ENCODE data around the gene PSMA1.
"Not testable (repeated sequence)": the region's sequence is repeated elsewhere in the genome, so short reads cannot be mapped to it uniquely, and the experiment has no call there.

PSMA1 gene

GRCh38 chr11:14519917-14520746, at the start of gene PSMA1:
TSS of gene PSMA1 (minus strand) at chr11:14520386. CDS start at chr11:14520299, 87 bp downstream.
- Mint-ChIP-seq H3K27me3 (no peaks in the 10 kb centered on the region), H3K36me3 (ENCODE audit: low read depth) (peaks cover 53% of the 10 kb centered on the region), H3K4me3 (peak within 1 kb of the TSS; percentile 95), H3K4me1 (ENCODE audit: low read depth) (peaks cover 29% of the 10 kb centered on the region), H3K9me3 (no peaks in the 10 kb centered on the region), H3K27ac (peak within 1 kb of the TSS; percentile 98)
- DNase-seq: peak; percentile 93

DNA sequence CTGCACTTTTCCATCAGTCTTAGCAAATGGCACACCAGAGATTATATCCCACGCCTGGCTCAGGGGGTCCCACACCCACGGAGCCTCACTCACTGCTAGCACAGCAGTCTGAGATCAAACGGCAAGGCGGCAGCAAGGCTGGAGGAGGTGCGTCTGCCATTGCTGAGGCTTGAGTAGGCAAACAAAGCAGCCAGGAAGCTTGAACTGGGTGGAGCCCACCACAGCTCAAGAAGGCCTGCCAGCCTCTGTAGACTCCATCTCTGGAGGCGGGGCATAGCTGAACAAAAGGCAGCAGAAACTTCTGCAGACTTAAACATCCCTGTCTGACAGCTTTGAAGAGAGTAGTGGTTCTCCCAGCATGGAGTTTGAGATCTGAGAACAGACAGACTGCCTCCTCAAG, 49.3 kb upstream of the PSMA1 start:
- peaks cover 57% of the 10 kb centered on the region for H3K4me1 Mint-ChIP-seq (ENCODE audit: low read depth)
- H3K27me3 Mint-ChIP-seq: not testable (repeated sequence)
- peaks cover 37% of the 10 kb centered on the region for H3K9me3 Mint-ChIP-seq

DNA sequence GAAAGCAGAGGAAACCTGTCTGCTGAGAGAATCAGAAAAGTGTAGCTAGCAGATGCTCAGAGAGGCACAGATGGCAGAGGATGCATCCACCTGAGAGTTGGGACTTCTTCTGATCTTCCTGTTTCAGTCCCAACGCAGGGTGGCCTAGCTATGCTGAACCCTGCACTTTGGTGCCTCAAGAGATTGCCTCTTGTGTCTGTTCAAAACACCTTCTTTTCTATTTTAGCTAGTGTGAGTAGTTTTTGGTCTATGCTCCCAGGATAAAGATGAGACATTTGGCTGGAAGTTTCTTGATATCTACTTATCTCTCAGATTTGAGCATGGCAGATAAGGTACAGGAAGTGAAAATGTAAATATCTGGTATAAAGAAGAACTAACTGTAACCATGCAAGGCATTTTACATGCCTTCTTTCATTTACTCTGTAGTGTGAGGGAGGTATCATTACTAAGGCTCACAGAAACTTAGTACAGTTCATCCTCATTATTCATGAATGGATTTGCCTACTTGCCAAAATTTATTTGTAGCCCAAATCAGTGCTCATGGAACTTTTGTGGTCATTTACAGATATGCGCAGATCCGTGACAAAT, 47.0 kb upstream of the PSMA1 start:
- H3K36me3 Mint-ChIP-seq (ENCODE audit: low read depth): peaks cover 60% of the 10 kb centered on the region
- peaks cover 60% of the 10 kb centered on the region for H3K4me1 Mint-ChIP-seq (ENCODE audit: low read depth)

More for the DNA sequence above, 49.3 kb upstream of the PSMA1 start:
- not testable (repeated sequence) for DNase-seq, H3K4me3 Mint-ChIP-seq, H3K27ac Mint-ChIP-seq
- H3K36me3 Mint-ChIP-seq (ENCODE audit: low read depth): peaks cover 83% of the 10 kb centered on the region

DNA sequence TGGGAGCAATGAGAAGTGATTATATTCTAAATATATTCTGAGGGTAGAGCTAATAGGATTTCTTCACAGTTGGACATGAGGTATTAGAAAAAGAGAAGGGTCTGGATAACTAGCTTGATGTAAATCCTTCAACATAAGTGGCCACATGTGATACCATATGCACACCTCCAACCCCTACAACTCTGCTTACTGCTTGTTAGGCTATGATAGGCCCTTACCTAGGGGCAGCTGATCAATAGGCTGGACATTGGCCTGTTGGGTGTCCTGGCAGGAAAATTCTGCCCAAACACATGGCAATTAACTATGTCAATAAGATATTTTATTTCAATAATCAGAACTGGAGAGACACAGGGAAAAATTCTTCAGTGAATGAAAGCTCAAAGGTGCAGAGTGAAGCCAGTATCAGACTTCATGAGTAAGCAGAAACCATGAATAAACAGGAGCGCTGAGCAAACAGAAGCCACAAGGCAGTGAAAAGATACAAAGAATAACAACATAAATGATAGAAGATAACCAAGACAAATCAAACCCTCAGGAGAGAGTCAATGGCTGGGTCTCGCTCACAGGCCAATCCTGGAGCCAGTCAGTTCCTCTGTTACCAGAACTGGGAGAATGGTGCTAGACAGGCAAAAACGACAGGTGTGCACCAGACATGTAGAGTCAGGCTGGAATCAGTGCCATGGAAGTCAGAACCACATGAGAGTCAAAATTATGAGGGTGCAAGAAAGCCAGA, 46.3 kb upstream of the PSMA1 start:
- no peaks in the 10 kb centered on the region for H3K27me3 Mint-ChIP-seq
- H3K4me3 Mint-ChIP-seq: no peak overlapping the region
- no peak for DNase-seq
- H3K36me3 Mint-ChIP-seq (ENCODE audit: low read depth): peaks cover 53% of the 10 kb centered on the region
- peaks cover 64% of the 10 kb centered on the region for H3K4me1 Mint-ChIP-seq (ENCODE audit: low read depth)
- H3K9me3 Mint-ChIP-seq: peaks cover 20% of the 10 kb centered on the region
- H3K27ac Mint-ChIP-seq: no peak overlapping the region

More for the DNA sequence above, 47.0 kb upstream of the PSMA1 start:
- Mint-ChIP-seq H3K9me3 (peaks cover 25% of the 10 kb centered on the region), H3K27ac (no peak overlapping the region), H3K27me3 (no peaks in the 10 kb centered on the region), H3K4me3 (no peak overlapping the region)
- no peak for DNase-seq

DNA sequence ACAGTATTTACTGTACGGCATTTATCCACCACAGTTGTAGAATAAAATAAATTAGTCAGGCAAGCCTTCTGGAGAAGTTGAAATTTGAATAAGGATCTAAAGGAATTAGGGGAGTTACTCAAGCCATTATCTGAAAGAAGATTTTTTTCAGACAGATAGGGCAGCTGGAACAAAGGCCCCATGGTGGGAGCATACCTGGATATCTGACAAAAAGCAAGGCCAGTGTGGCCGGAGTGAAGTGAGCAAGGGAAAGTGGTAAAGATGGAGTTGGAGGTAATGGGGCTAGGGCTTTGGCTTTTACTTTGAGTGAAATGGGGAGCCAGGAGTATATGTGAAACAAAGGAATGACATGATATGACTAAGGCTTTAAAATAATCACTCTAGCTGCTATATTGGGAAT, 45.7 kb upstream of the PSMA1 start:
- Mint-ChIP-seq H3K27ac (no peak overlapping the region), H3K4me1 (ENCODE audit: low read depth) (peaks cover 65% of the 10 kb centered on the region)

DNA sequence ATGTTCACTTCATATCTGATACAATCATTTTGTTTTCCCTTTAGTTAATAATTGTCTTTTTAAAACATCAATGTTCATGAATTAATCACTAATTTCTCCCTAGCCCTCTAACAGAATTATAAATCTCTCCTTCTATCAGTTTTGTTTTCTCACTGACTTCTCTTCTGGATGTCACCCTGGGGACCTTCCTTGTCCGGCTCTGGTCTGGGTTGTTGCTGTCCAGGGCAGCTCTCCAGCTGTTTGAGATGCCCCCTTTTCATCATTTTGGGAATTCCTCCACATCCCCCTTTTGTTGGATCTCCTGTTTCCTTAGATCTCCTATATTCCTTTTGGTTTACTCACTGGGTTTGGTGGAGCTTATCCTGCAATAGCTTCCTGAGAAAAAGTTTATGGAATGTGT, 35.6 kb upstream of the PSMA1 start:
- Mint-ChIP-seq H3K27ac (peak overlapping the region; percentile 61), H3K9me3 (no peaks in the 10 kb centered on the region), H3K27me3 (no peaks in the 10 kb centered on the region), H3K36me3 (ENCODE audit: low read depth) (peaks cover 26% of the 10 kb centered on the region), H3K4me3 (no peak overlapping the region), H3K4me1 (ENCODE audit: low read depth) (peaks cover 34% of the 10 kb centered on the region)
- no peak for DNase-seq

More for the DNA sequence above, 45.7 kb upstream of the PSMA1 start:
- no peak for DNase-seq
- Mint-ChIP-seq H3K9me3 (peaks cover 19% of the 10 kb centered on the region), H3K27me3 (no peaks in the 10 kb centered on the region), H3K36me3 (ENCODE audit: low read depth) (peaks cover 48% of the 10 kb centered on the region), H3K4me3 (no peak overlapping the region)

DNA sequence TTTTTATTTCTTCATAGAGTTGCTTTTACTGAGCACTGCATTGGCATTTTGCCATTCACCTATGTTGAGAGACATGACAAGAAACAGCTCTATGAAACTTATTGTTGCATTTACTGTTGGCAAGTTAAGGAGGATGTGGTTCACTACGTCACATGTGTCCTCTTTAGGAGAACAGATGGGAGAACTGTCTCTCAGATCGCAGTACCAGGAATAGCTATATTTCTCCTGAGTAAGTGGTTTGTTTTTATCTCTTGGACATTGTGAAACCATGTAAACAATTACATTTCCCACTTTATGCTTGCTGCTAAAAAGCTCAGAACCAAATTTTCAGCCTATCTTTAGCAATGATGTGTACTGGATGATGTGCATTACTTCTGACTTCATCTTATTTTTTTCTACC, 34.8 kb upstream of the PSMA1 start:
- Mint-ChIP-seq H3K27me3 (no peaks in the 10 kb centered on the region), H3K4me1 (ENCODE audit: low read depth) (peaks cover 34% of the 10 kb centered on the region), H3K27ac (peak overlapping the region; percentile 65), H3K9me3 (no peaks in the 10 kb centered on the region), H3K36me3 (ENCODE audit: low read depth) (peaks cover 26% of the 10 kb centered on the region), H3K4me3 (no peak overlapping the region)
- no peak for DNase-seq

GRCh38 chr11:14552089-14552488, 31.9 kb upstream of the PSMA1 start:
- H3K27me3 Mint-ChIP-seq: no peaks in the 10 kb centered on the region
- no peaks in the 10 kb centered on the region for H3K9me3 Mint-ChIP-seq
- H3K4me3 Mint-ChIP-seq: no peak overlapping the region
- H3K36me3 Mint-ChIP-seq (ENCODE audit: low read depth): peaks cover 17% of the 10 kb centered on the region
- H3K4me1 Mint-ChIP-seq (ENCODE audit: low read depth): peaks cover 30% of the 10 kb centered on the region
- H3K27ac Mint-ChIP-seq: peak overlapping the region; percentile 60
- no peak for DNase-seq

DNA sequence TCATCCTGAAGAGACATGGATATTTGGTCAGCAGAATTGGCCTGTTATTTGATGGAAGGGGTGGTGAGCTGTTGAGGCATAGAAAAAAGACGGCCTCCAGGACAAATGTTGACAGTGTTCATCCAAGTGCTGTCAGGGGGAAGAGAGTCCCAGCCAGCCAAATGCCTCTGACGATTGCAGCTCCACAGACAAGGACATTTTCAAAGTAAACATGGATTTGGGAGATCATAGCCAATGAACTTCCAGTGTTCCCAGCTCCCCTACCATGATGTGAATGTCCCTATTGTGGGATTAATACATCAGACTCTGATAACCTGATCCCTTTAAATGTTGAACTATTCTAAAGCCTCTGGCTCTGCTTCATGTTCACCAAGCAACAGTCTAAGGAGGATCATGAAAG, 31.2 kb upstream of the PSMA1 start:
- Mint-ChIP-seq H3K27me3 (no peaks in the 10 kb centered on the region), H3K9me3 (no peaks in the 10 kb centered on the region), H3K4me3 (no peak overlapping the region), H3K36me3 (ENCODE audit: low read depth) (peaks cover 12% of the 10 kb centered on the region), H3K4me1 (ENCODE audit: low read depth) (peaks cover 34% of the 10 kb centered on the region), H3K27ac (no peak overlapping the region)
- no peak for DNase-seq

DNA sequence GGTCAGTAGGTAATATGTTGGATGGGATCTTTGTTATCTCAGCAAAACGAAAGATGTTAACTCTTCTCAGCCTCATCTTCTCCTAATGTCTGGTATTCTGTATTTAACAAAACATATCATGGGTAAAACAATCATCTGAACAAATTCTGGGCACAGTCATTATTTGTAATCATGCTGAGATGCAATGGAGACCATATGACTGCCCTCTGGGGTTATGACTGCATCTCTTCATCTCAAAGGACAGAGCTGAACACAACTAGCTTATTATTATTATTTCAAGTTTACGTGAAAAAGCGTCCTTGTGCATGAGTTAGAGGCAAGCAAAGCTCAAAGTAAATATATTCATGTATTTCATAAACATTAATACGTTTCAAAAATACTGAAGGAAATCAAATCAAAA, 29.7 kb upstream of the PSMA1 start:
- Mint-ChIP-seq H3K36me3 (ENCODE audit: low read depth) (peaks cover 13% of the 10 kb centered on the region), H3K4me1 (ENCODE audit: low read depth) (peaks cover 34% of the 10 kb centered on the region), H3K27me3 (no peaks in the 10 kb centered on the region)

GRCh38 chr11:14547440-14547839, 27.3 kb upstream of the PSMA1 start:
- peaks cover 39% of the 10 kb centered on the region for H3K4me1 Mint-ChIP-seq (ENCODE audit: low read depth)
- H3K9me3 Mint-ChIP-seq: no peaks in the 10 kb centered on the region
- DNase-seq: no peak
- H3K4me3 Mint-ChIP-seq: no peak overlapping the region
- no peaks in the 10 kb centered on the region for H3K27me3 Mint-ChIP-seq
- peaks cover 9% of the 10 kb centered on the region for H3K36me3 Mint-ChIP-seq (ENCODE audit: low read depth)
- H3K27ac Mint-ChIP-seq: peak overlapping the region; percentile 15

More for the DNA sequence above, 29.7 kb upstream of the PSMA1 start:
- H3K9me3 Mint-ChIP-seq: no peaks in the 10 kb centered on the region
- no peak overlapping the region for H3K4me3 Mint-ChIP-seq
- no peak overlapping the region for H3K27ac Mint-ChIP-seq
- no peak for DNase-seq

GRCh38 chr11:14546672-14547071, 26.5 kb upstream of the PSMA1 start:
- Mint-ChIP-seq H3K4me3 (no peak overlapping the region), H3K9me3 (no peaks in the 10 kb centered on the region), H3K4me1 (ENCODE audit: low read depth) (peaks cover 42% of the 10 kb centered on the region), H3K36me3 (ENCODE audit: low read depth) (peaks cover 10% of the 10 kb centered on the region), H3K27ac (peak overlapping the region; percentile 68), H3K27me3 (no peaks in the 10 kb centered on the region)
- DNase-seq: no peak

GRCh38 chr11:14544611-14545010, 24.4 kb upstream of the PSMA1 start:
- H3K27me3 Mint-ChIP-seq: no peaks in the 10 kb centered on the region

GRCh38 chr11:14543260-14543659, 23.1 kb upstream of the PSMA1 start:
- no peaks in the 10 kb centered on the region for H3K9me3 Mint-ChIP-seq
- no peak overlapping the region for H3K4me3 Mint-ChIP-seq
- no peaks in the 10 kb centered on the region for H3K27me3 Mint-ChIP-seq
- DNase-seq: no peak
- H3K36me3 Mint-ChIP-seq (ENCODE audit: low read depth): peaks cover 7% of the 10 kb centered on the region
- no peak overlapping the region for H3K27ac Mint-ChIP-seq
- H3K4me1 Mint-ChIP-seq (ENCODE audit: low read depth): peaks cover 66% of the 10 kb centered on the region

More at GRCh38 chr11:14544611-14545010, 24.4 kb upstream of the PSMA1 start:
- Mint-ChIP-seq H3K27ac (peak overlapping the region; percentile 84), H3K4me1 (ENCODE audit: low read depth) (peaks cover 56% of the 10 kb centered on the region), H3K36me3 (ENCODE audit: low read depth) (peaks cover 7% of the 10 kb centered on the region), H3K4me3 (peak overlapping the region; percentile 13), H3K9me3 (no peaks in the 10 kb centered on the region)
- no peak for DNase-seq
